BJ (cell line): ENCODE measurements around the gene WBP1L. TPM values are rescaled to one million over a fixed set of nuclear protein-coding genes. Genes with fewer than 3 reads are reported as not detected.

Experiments
- CTCF ChIA-PET: fragments of 350-600 bp; formaldehyde crosslinking; extraction: SDS; loops from one replicate; lab custom pipeline; 2021; ENCODE audit warnings: antibody characterized with exemption, inconsistent platforms; lab: Yijun Ruan, JAX
- POLR2A ChIA-PET: fragments of 300-600 bp; sonication (Branson Sonifier 250); formaldehyde crosslinking; extraction: SDS; loops from one replicate; lab custom pipeline; 2021; ENCODE audit warnings: antibody characterized with exemption; lab: Charles Lee
- DNase-seq: peaks from one replicate; pipeline ENCODE4 v3.0.0-alpha.2; 2011; ENCODE audit warnings: low read depth
- H3K27me3 ChIP-seq: 2 replicates; pipeline ENCODE4 v1.6.0; 2011; ENCODE audit warnings: low read length; ENCODE audit not compliant: control insufficient read depth, insufficient read depth
- H3K36me3 ChIP-seq: 2 replicates; pipeline ENCODE4 v1.5.1; 2011; ENCODE audit warnings: low read length; ENCODE audit not compliant: control insufficient read depth, insufficient read depth
- H3K4me3 ChIP-seq: 2 replicates; pipeline ENCODE4 v1.5.1; 2011; ENCODE audit warnings: low read depth, mild to moderate bottlenecking, control low read depth, low read length
- CTCF ChIP-seq: IDR thresholded peaks from 2 replicates; pipeline ENCODE4 v1.5.1; 2011; ENCODE audit warnings: low read depth, mild to moderate bottlenecking, control low read depth, inconsistent platforms, low read length, moderate library complexity; ENCODE audit not compliant: insufficient read depth
- polyA plus RNA-seq: library from polyadenylated mRNA; depleted of rRNA; stranded (reverse); fragments of >200 nt; gene quantifications from 2 replicates; pipeline ENCODE4 v1.2.3, GENCODE V29; 2011

The WBP1L gene
- polyA plus RNA-seq, 1 experiment = 52.4 TPM

DNA sequence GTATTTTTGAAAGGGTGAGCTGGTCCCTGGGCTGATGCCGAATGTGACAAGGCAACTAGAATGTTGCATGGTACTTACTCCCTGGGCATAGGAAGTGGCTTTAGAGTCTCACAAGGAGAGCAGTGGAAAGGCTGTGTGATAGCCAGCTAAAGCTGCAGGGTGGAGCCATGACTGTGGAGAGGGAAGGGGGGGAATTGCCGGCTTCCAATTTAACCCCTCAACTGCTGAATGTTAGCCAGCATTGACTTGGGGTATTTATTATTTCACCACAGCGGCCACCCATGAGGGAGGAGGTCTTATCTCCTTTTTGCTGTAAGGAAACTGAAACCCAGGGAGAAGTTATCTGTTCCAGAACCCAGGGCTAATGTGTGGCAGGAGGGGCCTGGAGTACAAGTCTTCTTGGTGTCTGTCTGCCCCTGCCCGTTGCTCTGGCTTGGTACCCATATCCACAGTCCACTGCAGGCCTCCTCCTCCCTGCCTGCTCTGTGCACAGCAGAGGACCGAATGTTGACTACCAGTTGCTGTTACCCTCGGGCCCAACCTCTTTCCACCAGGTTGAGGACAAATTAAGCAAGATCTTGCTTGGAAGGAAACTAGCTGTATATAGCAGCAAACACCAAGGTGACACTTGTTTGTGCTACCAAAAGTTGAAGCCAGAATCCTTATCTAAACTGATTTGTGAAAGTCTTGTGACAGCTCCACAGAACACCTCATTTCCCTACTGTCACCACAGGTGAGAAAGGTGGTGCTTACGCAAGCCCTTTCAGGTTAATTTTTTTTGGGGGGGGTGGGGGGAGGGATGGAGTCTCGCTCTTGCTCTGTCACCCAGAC, 37.6 kb downstream of the WBP1L start:
- CTCF ChIA-PET = no interaction called here
- POLR2A ChIA-PET = interaction anchor here (0.6 kb wide), 1 partner anchor 9 kb away, joined by 35 read pairs; no protein-coding TSS in a partner anchor
- DNase-seq = no peak
- H3K36me3 ChIP-seq = no peaks in the 10 kb centered on the region
- no peak overlapping the region for H3K4me3 ChIP-seq
- no peak for TF ChIP-seq CTCF
- H3K27me3 ChIP-seq = no peaks in the 10 kb centered on the region

GRCh38 chr10:102781921-102782557, 38.3 kb downstream of the WBP1L start:
- ChIA-PET CTCF (no interaction called here), POLR2A (interaction anchor here (0.6 kb wide), 1 partner anchor 10 kb away, joined by 35 read pairs; no protein-coding TSS in a partner anchor)
- no peak for TF ChIP-seq CTCF
- Histone ChIP-seq H3K36me3 (no peaks in the 10 kb centered on the region), H3K4me3 (no peak overlapping the region), H3K27me3 (no peaks in the 10 kb centered on the region)
- DNase-seq = no peak

DNA sequence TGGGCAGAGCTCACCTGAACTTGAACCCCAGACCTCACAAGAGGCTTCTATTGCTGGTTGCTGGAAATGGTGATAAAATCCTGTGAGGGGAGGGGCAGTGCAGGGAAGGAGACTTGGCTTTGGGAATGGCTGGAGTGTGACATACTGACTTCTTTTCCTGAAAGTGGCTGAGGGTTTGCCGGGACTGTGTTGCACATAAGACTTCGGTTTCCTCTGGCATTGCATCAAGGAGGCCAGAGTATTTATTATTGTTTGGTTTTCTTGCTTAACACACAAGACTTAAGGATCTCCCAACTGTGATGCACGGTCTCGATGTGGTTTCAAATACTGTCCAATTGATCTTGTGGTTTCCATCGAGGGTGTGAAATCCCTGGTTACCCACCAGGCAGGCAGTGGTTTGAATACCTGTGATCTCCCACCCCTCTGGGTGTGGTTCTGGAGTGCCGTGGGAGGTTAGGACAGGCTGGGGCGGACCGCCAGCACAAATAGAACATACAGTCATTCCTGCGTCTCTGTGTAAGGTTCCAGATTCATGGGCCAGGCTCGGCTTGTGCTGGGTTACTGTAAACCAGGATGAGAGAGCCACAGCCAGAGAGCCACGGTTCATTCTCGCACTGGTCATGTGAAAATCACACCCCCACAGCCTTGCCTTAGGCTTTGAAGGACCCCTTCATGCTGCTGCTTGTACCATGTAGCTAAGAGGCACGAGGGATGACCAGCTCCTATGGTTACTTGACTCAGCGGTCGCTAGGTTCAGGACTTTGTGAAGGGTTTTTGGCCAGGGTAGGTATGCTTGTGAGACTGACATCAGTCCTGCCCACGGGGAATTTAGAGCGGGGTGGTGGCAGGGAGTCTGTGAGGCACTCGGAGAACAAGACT, 39.2 kb downstream of the WBP1L start:
- POLR2A ChIA-PET = no interaction called here
- Histone ChIP-seq H3K4me3 (no peak overlapping the region), H3K36me3 (no peaks in the 10 kb centered on the region), H3K27me3 (no peaks in the 10 kb centered on the region)
- no peak for DNase-seq
- CTCF ChIA-PET = no interaction called here
- no peak for TF ChIP-seq CTCF

GRCh38 chr10:102783568-102783967, 39.8 kb downstream of the WBP1L start:
- Histone ChIP-seq H3K36me3 (no peaks in the 10 kb centered on the region), H3K27me3 (no peaks in the 10 kb centered on the region), H3K4me3 (no peak overlapping the region)
- POLR2A ChIA-PET = no interaction called here
- CTCF ChIA-PET = no interaction called here
- no peak for TF ChIP-seq CTCF
- DNase-seq = no peak
